ENCODE measurements around the gene ZMYM2. TPM values are rescaled to one million over a fixed set of nuclear protein-coding genes. Genes with fewer than 3 reads are reported as not detected.

Gene ZMYM2
- total RNA-seq, 2 donors from 2014 or later, result 35.7 to 48.1 TPM

GRCh38 chr13:19991531-19991930 is 33.0 kb downstream of the ZMYM2 start:
- Histone ChIP-seq H3K27ac (no peak overlapping the region), H3K36me3 (peaks cover 30% of the 10 kb centered on the region), H3K9me3 (no peaks in the 10 kb centered on the region), H3K4me1 (peaks cover 0 to 28% of the 10 kb centered on the region in 2 donors), H3K27me3 (no peaks in the 10 kb centered on the region), H3K4me3 (no peak overlapping the region)
- no peak for DNase-seq (ENCODE audit: low spot score)
- TF ChIP-seq, protein P1, sequence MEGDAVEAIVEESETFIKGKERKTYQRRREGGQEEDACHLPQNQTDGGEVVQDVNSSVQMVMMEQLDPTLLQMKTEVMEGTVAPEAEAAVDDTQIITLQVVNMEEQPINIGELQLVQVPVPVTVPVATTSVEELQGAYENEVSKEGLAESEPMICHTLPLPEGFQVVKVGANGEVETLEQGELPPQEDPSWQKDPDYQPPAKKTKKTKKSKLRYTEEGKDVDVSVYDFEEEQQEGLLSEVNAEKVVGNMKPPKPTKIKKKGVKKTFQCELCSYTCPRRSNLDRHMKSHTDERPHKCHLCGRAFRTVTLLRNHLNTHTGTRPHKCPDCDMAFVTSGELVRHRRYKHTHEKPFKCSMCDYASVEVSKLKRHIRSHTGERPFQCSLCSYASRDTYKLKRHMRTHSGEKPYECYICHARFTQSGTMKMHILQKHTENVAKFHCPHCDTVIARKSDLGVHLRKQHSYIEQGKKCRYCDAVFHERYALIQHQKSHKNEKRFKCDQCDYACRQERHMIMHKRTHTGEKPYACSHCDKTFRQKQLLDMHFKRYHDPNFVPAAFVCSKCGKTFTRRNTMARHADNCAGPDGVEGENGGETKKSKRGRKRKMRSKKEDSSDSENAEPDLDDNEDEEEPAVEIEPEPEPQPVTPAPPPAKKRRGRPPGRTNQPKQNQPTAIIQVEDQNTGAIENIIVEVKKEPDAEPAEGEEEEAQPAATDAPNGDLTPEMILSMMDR (IDR thresholded peaks at IDR 0.05), result no peak

GRCh38 chr13:19993024-19993423 is 34.5 kb downstream of the ZMYM2 start:
- DNase-seq (ENCODE audit: low spot score), result no peak
- Histone ChIP-seq H3K4me3 (no peak overlapping the region), H3K27ac (no peak overlapping the region), H3K9me3 (no peaks in the 10 kb centered on the region), H3K27me3 (no peaks in the 10 kb centered on the region), H3K4me1 (peaks cover 0 to 28% of the 10 kb centered on the region in 2 donors), H3K36me3 (peaks cover 30% of the 10 kb centered on the region)
- TF ChIP-seq, protein P1 (IDR thresholded peaks at IDR 0.05), result no peak

- TF ChIP-seq, protein P1 (IDR thresholded peaks at IDR 0.05), result no peak
- no peak for DNase-seq (ENCODE audit: low spot score)
- Histone ChIP-seq H3K9me3 (no peaks in the 10 kb centered on the region), H3K36me3 (peaks cover 31% of the 10 kb centered on the region), H3K4me1 (peaks cover 0 to 18% of the 10 kb centered on the region in 2 donors), H3K4me3 (no peak overlapping the region), H3K27ac (no peak overlapping the region), H3K27me3 (no peaks in the 10 kb centered on the region)
These were observed 40.4 kb downstream of the ZMYM2 start for GRCh38 chr13:19998960-19999359.

DNA sequence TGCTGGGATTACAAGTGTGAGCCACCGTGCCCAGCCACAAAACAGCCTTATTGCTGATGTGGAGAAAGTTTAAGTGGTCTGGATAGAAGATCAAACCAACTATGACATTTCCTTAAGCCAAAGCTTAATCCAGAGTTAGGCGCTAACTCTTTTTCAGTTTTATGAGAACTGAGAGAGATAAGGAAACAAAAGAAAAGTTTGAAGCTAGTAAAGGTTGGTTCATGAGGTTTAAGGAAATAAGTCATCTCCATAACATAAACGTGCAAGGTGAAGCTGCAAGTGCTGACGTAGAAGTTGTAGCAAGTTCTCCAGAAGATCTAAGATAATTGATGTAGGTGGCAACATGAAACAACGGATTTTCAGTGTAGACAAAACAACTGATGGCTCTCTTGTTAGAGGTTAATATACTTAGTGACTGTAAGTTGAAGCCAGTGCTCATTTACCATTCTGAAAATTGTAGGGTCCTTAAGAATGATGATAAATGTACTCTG is 41.6 kb downstream of the ZMYM2 start:
- H3K27ac ChIP-seq, result no peak overlapping the region
- H3K4me1 ChIP-seq, result peaks cover 0 to 18% of the 10 kb centered on the region in 2 donors
- no peaks in the 10 kb centered on the region for H3K9me3 ChIP-seq
- H3K36me3 ChIP-seq, result peaks cover 24% of the 10 kb centered on the region
- DNase-seq (ENCODE audit: low spot score), result no peak
- no peak overlapping the region for H3K4me3 ChIP-seq
- TF ChIP-seq, protein P1 (IDR thresholded peaks at IDR 0.05), result no peak
- H3K27me3 ChIP-seq, result no peaks in the 10 kb centered on the region

GRCh38 chr13:20001366-20002190 is 43.1 kb downstream of the ZMYM2 start:
- no peak overlapping the region for H3K27ac ChIP-seq
- H3K4me1 ChIP-seq, result peaks cover 0 to 18% of the 10 kb centered on the region in 2 donors
- H3K27me3 ChIP-seq, result no peaks in the 10 kb centered on the region
- no peak overlapping the region for H3K4me3 ChIP-seq
- H3K36me3 ChIP-seq, result peaks cover 26% of the 10 kb centered on the region
- DNase-seq (ENCODE audit: low spot score), result no peak
- TF ChIP-seq, protein P1 (IDR thresholded peaks at IDR 0.05), result no peak
- H3K9me3 ChIP-seq, result no peaks in the 10 kb centered on the region

Measured in right atrium auricular region (tissue), 2 donors.